GM12878 (cell line): Measurements from ENCODE around the gene NEAT1. TPM values are rescaled to one million over a fixed set of nuclear protein-coding genes. Genes with fewer than 3 reads are reported as not detected.

Experiments
- ATAC-seq: fragments of 200-7000 bp; cut with Tn5 transposase; 3 replicates; pipeline ENCODE4 v1.9.1; 2020; ENCODE audit warnings: mild to moderate bottlenecking, moderate library complexity
- BruUV-seq: library from RNA; stranded (reverse); fragments of 400-500 nt; replicated peaks from 2 replicates; lab custom pipeline; 2021; lab: Mats Ljungman, UMichigan
- CTCF ChIA-PET: fragments of 300-600 bp; sonication (Branson Sonifier 250); formaldehyde crosslinking; extraction: SDS; loops from one replicate; lab custom pipeline; 2021; ENCODE audit warnings: inconsistent platforms; lab: Yijun Ruan, JAX
- POLR2A ChIA-PET: fragments of 350-600 bp; formaldehyde crosslinking; extraction: SDS; loops from one replicate; lab custom pipeline; 2021; ENCODE audit warnings: inconsistent platforms; lab: Charles Lee
- RAD21 ChIA-PET: fragments of 300-600 bp; sonication (Branson Sonifier 250); formaldehyde crosslinking; loops from one replicate; lab custom pipeline; 2023; ENCODE audit warnings: antibody characterized with exemption; ENCODE audit not compliant: unreplicated experiment; lab: Charles Lee
- SMC1A ChIA-PET: fragments of 300-600 bp; sonication (Branson Sonifier 250); formaldehyde crosslinking; loops from one replicate; lab custom pipeline; 2023; ENCODE audit not compliant: unreplicated experiment, uncharacterized antibody; lab: Charles Lee
- DNase-seq: peaks from one replicate; pipeline ENCODE4 v3.0.0-alpha.2; 2011; ENCODE audit warnings: low read depth, low spot score
- FAIRE-seq: peaks from 3 replicates; lab custom pipeline; 2011; peaks lifted over from hg19 to GRCh38; lab: Jason Lieb, UNC
- H2AFZ ChIP-seq: 2 replicates; pipeline ENCODE4 v1.6.0; 2011; ENCODE audit warnings: low read depth, low read length, control low read depth; ENCODE audit not compliant: control insufficient read depth
- H3K27ac ChIP-seq: 2 replicates; pipeline ENCODE4 v1.5.1; 2011; ENCODE audit warnings: control low read depth; ENCODE audit not compliant: control insufficient read depth, insufficient read depth
- H3K27me3 ChIP-seq, 2 experiments: replicated peaks in 1 of 2; 2 replicates each; pipeline versions ENCODE4 v1.6.0 to v1.6.1; 2011; ENCODE audit warnings: low read length in 1 of 2; ENCODE audit not compliant: control insufficient read depth in 2 of 2, insufficient read depth in 2 of 2
- H3K36me3 ChIP-seq, 2 experiments: 2 replicates each; pipeline ENCODE4 v1.5.1; 2011; ENCODE audit warnings: low read length in 1 of 2; ENCODE audit not compliant: control insufficient read depth in 2 of 2, insufficient read depth in 2 of 2
- H3K4me1 ChIP-seq: 2 replicates; pipeline ENCODE4 v1.6.1; 2011; ENCODE audit warnings: mild to moderate bottlenecking, low read length, moderate library complexity, mixed read lengths; ENCODE audit not compliant: control insufficient read depth, insufficient read depth
- H3K4me2 ChIP-seq: 2 replicates; pipeline ENCODE4 v1.6.0; 2011; ENCODE audit warnings: control low read depth; ENCODE audit not compliant: control insufficient read depth, insufficient read depth
- H3K4me3 ChIP-seq: fragments of 200-600 bp; sonication (generic); 2 replicates; pipeline ENCODE4 v1.5.1; 2016
- H3K79me2 ChIP-seq: 2 replicates; pipeline ENCODE4 v1.6.0; 2011; ENCODE audit warnings: low read length; ENCODE audit not compliant: control insufficient read depth, insufficient read depth
- H3K9ac ChIP-seq: 2 replicates; pipeline ENCODE4 v1.8.0; 2011; ENCODE audit warnings: low read length, control low read depth, mixed read lengths; ENCODE audit not compliant: control insufficient read depth, insufficient read depth
- H3K9me3 ChIP-seq: replicated peaks from 3 replicates; pipeline ENCODE4 v1.5.1; 2011; ENCODE audit warnings: mild to moderate bottlenecking, low read length; ENCODE audit not compliant: control insufficient read depth, insufficient read depth
- H4K20me1 ChIP-seq: 2 replicates; pipeline ENCODE4 v1.6.0; 2011; ENCODE audit not compliant: control insufficient read depth, insufficient read depth
- ASH2L ChIP-seq: fragments of 300-600, 200-600 bp; sonication (generic); IDR thresholded peaks from 2 replicates; pipeline ENCODE4 v1.6.1; 2017; ENCODE audit warnings: low read depth, mild to moderate bottlenecking, borderline replicate concordance
- ATF2 ChIP-seq: IDR thresholded peaks from 2 replicates; pipeline ENCODE4 v1.6.1; 2012; ENCODE audit warnings: low read length, inconsistent platforms
- BCL11A ChIP-seq: IDR thresholded peaks from 2 replicates; pipeline ENCODE4 v1.6.1; 2011; ENCODE audit warnings: low read depth, low read length
- BRCA1 ChIP-seq: IDR thresholded peaks from 2 replicates; pipeline ENCODE4 v1.6.1; 2011; ENCODE audit warnings: low read depth, low read length, improper control_type of control experiment
- CHD4 ChIP-seq: fragments of 200-600 bp; sonication (generic); IDR thresholded peaks from 2 replicates; pipeline ENCODE4 v1.6.1; 2016; ENCODE audit warnings: mild to moderate bottlenecking
- CREB1 ChIP-seq: IDR thresholded peaks from 2 replicates; pipeline ENCODE4 v1.6.1; 2012; ENCODE audit warnings: low read depth, mild to moderate bottlenecking, inconsistent platforms
- GABPA ChIP-seq: IDR thresholded peaks from 2 replicates; pipeline ENCODE4 v1.6.1; 2014; ENCODE audit warnings: antibody characterized with exemption, low read depth, mild to moderate bottlenecking, inconsistent platforms
- HDAC2 ChIP-seq: fragments of 200-600 bp; sonication (generic); IDR thresholded peaks from 2 replicates; pipeline ENCODE4 v1.6.1; 2017
- MYC ChIP-seq: IDR thresholded peaks from 2 replicates; pipeline ENCODE4 v1.6.1; 2011; ENCODE audit warnings: mild to moderate bottlenecking, low read length, moderate library complexity, inconsistent platforms; ENCODE audit not compliant: insufficient read depth, insufficient replicate concordance, insufficient read length, severe bottlenecking
- RELA ChIP-seq: fragments of 450-650 bp; IDR thresholded peaks from 2 replicates; pipeline ENCODE4 v1.8.0; 2014; ENCODE audit warnings: borderline replicate concordance; ENCODE audit not compliant: partially characterized antibody
- SMARCA5 ChIP-seq: fragments of 450-650 bp; IDR thresholded peaks from 2 replicates; pipeline ENCODE4 v1.6.1; 2017; ENCODE audit warnings: mild to moderate bottlenecking
- TBL1XR1 ChIP-seq: IDR thresholded peaks from 2 replicates; pipeline ENCODE4 v1.6.1; 2012; ENCODE audit warnings: low read depth, low read length, improper control_type of control experiment
- ZNF217 ChIP-seq: fragments of 450-650 bp; IDR thresholded peaks from 2 replicates; pipeline ENCODE4 v1.6.1; 2017; ENCODE audit warnings: antibody characterized with exemption, mild to moderate bottlenecking
- ZNF274 ChIP-seq: IDR thresholded peaks from one replicate; pipeline ENCODE4 v1.8.0; 2011; ENCODE audit not compliant: insufficient read length, insufficient read depth
- WGBS: methylation state at CpG from one replicate; pipeline ENCODE4 v1.1.6; 2016; ENCODE audit warnings: low lambda C conversion rate; ENCODE audit not compliant: insufficient replicate concordance, insufficient coverage; ENCODE audit errors: missing lambda C conversion rate; 5-methylcytosine and 5-hydroxymethylcytosine counted together
- in situ Hi-C: fragments of 300-500 bp; cut with MboI; formaldehyde crosslinking; loops from 9 replicates; pipeline ENCODE4 v1.14.3; 2018; ENCODE audit warnings: mixed read lengths
- intact Hi-C: fragments of 100-400 bp; cut with micrococcal nuclease; formaldehyde crosslinking; loops from one replicate; pipeline ENCODE4 v1.14.2; 2022; ENCODE audit not compliant: unreplicated experiment
- polyA plus RNA-seq, 11 experiments: library from polyadenylated mRNA; depleted of rRNA in 4 of 11; unstranded in 6 of 11; stranded (reverse) in 5 of 11; fragments of >200 nt; fragmentation: Nextera tagmentation in 4 of 11; fragmentation: Illumina TruSeq in 1 of 11; extraction: Ambion mirVana in 4 of 11; extraction: Trizol in 1 of 11; gene quantifications; 1 replicate in 1 of 11; 2 replicates in 10 of 11; pipeline versions ENCODE4 v1.2.1 to v1.2.3, GENCODE V29; 2011 to 2016; ENCODE audit warnings: inconsistent platforms in 2 of 11, missing spikeins in 2 of 11, low read depth in 1 of 11
- total RNA-seq, 4 experiments: library from RNA; depleted of rRNA in 3 of 4; stranded (reverse); fragments of >200 nt in 3 of 4; fragmentation: Illumina TruSeq in 1 of 4; extraction: Trizol in 1 of 4; gene quantifications; 2 replicates each; pipeline versions ENCODE4 v1.2.1 to v1.2.3, GENCODE V29; 2013 to 2021

NEAT1 gene
- total and polyA plus RNA-seq, 10 of the 15 experiments (the other 5 are each of a cell fraction or from before 2014, with no cell fraction given), result 13.6 to 328 (median 69.4) TPM

DNA sequence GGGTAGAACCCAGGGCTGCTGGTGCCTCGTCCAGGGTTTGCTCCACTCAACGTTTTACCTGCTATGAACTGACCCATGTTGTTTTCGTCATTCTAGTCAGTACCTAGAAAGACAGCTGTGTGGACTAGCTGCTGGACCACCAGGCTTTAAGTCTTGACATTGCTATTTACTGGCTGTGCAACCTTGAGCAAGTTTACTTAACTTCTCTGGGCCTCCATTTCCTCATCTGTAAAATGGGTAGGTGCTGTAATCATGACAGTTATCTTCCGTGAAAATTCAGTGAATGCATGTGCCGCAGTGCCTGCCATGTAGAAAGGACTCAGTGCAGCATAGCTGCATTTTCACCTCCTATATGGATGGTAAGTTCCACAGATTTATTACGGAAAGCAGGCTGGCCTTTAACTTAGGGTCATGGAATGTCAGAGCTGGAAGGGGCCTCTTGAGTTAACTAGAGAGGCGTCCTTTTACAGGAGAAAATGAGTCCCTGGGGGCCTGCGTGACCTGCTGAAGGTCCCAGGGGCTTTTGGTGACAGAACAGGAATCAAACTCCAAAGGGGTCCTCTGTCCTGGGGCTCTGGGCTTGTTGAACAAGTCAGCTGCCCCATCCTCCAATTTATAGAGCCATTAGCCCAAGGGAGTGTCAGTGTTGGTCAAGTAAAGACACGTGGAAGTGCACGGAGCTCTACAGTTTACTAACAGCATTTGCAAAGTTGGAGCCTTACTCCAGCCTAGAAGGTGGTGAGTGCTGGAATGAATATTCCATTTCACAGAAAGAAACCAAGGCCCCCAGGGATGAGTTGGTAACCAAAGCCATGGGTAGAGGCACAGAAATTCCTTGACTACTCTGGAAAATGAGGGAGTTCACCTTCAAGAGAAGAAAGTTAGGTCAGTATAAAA lies 64.2 kb downstream of the NEAT1 start:
- no peak for TF ChIP-seq SMARCA5
- no peak for TF ChIP-seq CHD4
- no peak for TF ChIP-seq HDAC2
- TF ChIP-seq TBL1XR1, result no peak
- TF ChIP-seq ZNF217, result no peak
- TF ChIP-seq ATF2, result no peak
- no peak for TF ChIP-seq ZNF274
- TF ChIP-seq ASH2L, result no peak
- TF ChIP-seq GABPA, result no peak
- TF ChIP-seq CREB1, result no peak
- no peak for TF ChIP-seq RELA
- TF ChIP-seq MYC, result no peak
- TF ChIP-seq BCL11A, result no peak
- no peak for TF ChIP-seq BRCA1
- CTCF ChIA-PET, result interaction anchor here (1.6 to 27.9 kb wide), 3 partner anchors 12 to 15 kb away, joined by 3 to 728 read pairs (median 14); partner anchors contain the start of gene MALAT1
- SMC1A ChIA-PET, result interaction anchor here (2.1 to 15.8 kb wide), 5 partner anchors 9 to 70 kb away, joined by 8 to 146 read pairs (median 31); partner anchors contain the start of gene MALAT1
- in situ Hi-C loops (no loop called here), intact Hi-C loops (no loop called here)
- Histone ChIP-seq H3K79me2 (peaks cover 7% of the 10 kb centered on the region), H2AFZ (no peak overlapping the region), H3K4me2 (peak overlapping the region; percentile 87; the same call in 1 of the 2 replicates), H3K27me3 (no peaks in the 10 kb centered on the region), H3K4me3 (no peak overlapping the region), H3K27ac (peak overlapping the region; percentile 56), H3K9me3 (no peaks in the 10 kb centered on the region), H3K9ac (no peak overlapping the region), H3K36me3 (no peaks in the 10 kb centered on the region), H4K20me1 (no peaks in the 10 kb centered on the region), H3K4me1 (peaks cover 53% of the 10 kb centered on the region)
- DNase-seq, result no peak
- RAD21 ChIA-PET, result interaction anchor here (0.8 to 3.2 kb wide), 7 partner anchors 7 to 70 kb away, joined by 3 to 29 read pairs (median 6); partner anchors contain the start of gene MALAT1
- POLR2A ChIA-PET, result interaction anchor here (0.5 to 16.2 kb wide), 8 partner anchors 9 to 68 kb away, joined by 3 to 429 read pairs (median 10); partner anchors contain the start of gene MALAT1
- WGBS, result 83% methylated on average over 10 of the region's 10 CpGs
- no peak for ATAC-seq
- BruUV-seq, result TSS peak; percentile 79
- no peak for FAIRE-seq
